Esophagus squamous epithelium (tissue), 5 donors: ENCODE data around the gene PALM3. TPM values are rescaled to one million over a fixed set of nuclear protein-coding genes. Genes with fewer than 3 reads are reported as not detected.

ENCODE experiments used
- DNase-seq: peaks from one replicate; lab custom pipeline; 2025; lab: John Stamatoyannopoulos, UW
- H3K27ac ChIP-seq, 4 donors: fragments of 200-600 bp; sonication (generic); one replicate each; pipeline ENCODE4 v1.5.1; 2016 to 2019; ENCODE audit warnings: mild to moderate bottlenecking in 1 of 4
- H3K27me3 ChIP-seq, 4 donors: fragments of 200-600 bp; sonication (generic); 1 replicate in 3 of 4; 2 replicates in 1 of 4; pipeline versions ENCODE4 v1.5.1 to v1.6.0; 2017 to 2021; ENCODE audit warnings: antibody characterized with exemption in 1 of 4
- H3K36me3 ChIP-seq, 3 donors: fragments of 200-600 bp; sonication (generic); one replicate each; pipeline ENCODE4 v1.5.1; 2016 to 2019
- H3K4me1 ChIP-seq, 3 donors: fragments of 200-600 bp; sonication (generic); one replicate each; pipeline ENCODE4 v1.5.1; 2017 to 2019
- H3K4me3 ChIP-seq, 4 donors: fragments of 200-600 bp; sonication (generic); 1 replicate in 3 of 4; 2 replicates in 1 of 4; pipeline ENCODE4 v1.5.1; 2016 to 2019; ENCODE audit warnings: mild to moderate bottlenecking in 2 of 4, moderate library complexity in 1 of 4
- H3K9me3 ChIP-seq, 3 donors: fragments of 200-600 bp; sonication (generic); one replicate each; pipeline ENCODE4 v1.5.1; 2016 to 2019
- POLR2A ChIP-seq, 4 donors: fragments of 450-650 bp; IDR thresholded peaks; one replicate each; pipeline ENCODE4 v1.6.1; 2017; ENCODE audit warnings: antibody characterized with exemption in 4 of 4, mild to moderate bottlenecking in 4 of 4, moderate library complexity in 3 of 4
- WGBS, 2 donors: methylation state at CpG; one replicate each; pipeline ENCODE4 v1.1.5; 2018; 5-methylcytosine and 5-hydroxymethylcytosine counted together
- intact Hi-C: fragments of 100-400 bp; cut with DNase I; formaldehyde crosslinking; loops from one replicate; pipeline ENCODE4 v1.15.0; 2022
- total RNA-seq, 4 donors: library from RNA; depleted of rRNA; stranded (reverse); fragments of >200 nt; gene quantifications; one replicate each; pipeline ENCODE4 v1.1.0, GENCODE V29; 2016
- TF ChIP-seq, protein P1 (sequence below), 6 experiments: fragments of 450-650 bp in 4 of 6; fragments of 200-600 bp in 2 of 6; sonication (generic) in 2 of 6; IDR thresholded peaks; one replicate each; pipeline ENCODE4 v1.5.1; 2016 to 2019; ENCODE audit warnings: antibody characterized with exemption in 6 of 6, mild to moderate bottlenecking in 4 of 6, moderate library complexity in 4 of 6
- donor health status: DM: yes; HTN: yes; CAD: no.

PALM3 gene
- total RNA-seq, 4 donors from 2014 or later = not detected

DNA sequence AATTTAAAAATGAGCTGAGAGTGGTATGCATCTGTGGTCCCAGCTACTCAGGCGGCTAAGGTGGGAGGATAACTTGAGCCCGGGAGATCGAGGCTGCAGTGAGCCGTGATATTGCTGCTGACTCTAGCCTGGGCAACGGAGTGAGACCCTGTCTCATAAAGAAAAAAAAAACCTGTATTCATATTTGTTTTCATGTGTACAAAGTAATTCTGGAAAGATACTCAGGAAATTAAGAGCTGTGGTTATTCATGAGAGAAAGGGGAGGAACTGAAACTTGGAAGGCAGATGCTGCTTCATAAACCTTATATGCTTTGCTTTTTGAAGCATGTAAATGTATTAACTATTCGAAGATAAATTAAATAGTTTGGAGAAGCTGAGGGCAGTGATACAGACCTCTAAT, 42.8 kb downstream of the PALM3 start:
- no peak for DNase-seq
- Histone ChIP-seq H3K4me1 (peaks cover 0 to 6% (median 0%) of the 10 kb centered on the region in 3 donors), H3K27ac (no peak overlapping the region), H3K27me3 (no peaks in the 10 kb centered on the region), H3K36me3 (no peaks in the 10 kb centered on the region), H3K4me3 (no peak overlapping the region), H3K9me3 (no peaks in the 10 kb centered on the region)
- WGBS, 2 donors = 74 to 81% methylated on average over 6 of the region's 6 CpGs
- TF ChIP-seq, protein P1, sequence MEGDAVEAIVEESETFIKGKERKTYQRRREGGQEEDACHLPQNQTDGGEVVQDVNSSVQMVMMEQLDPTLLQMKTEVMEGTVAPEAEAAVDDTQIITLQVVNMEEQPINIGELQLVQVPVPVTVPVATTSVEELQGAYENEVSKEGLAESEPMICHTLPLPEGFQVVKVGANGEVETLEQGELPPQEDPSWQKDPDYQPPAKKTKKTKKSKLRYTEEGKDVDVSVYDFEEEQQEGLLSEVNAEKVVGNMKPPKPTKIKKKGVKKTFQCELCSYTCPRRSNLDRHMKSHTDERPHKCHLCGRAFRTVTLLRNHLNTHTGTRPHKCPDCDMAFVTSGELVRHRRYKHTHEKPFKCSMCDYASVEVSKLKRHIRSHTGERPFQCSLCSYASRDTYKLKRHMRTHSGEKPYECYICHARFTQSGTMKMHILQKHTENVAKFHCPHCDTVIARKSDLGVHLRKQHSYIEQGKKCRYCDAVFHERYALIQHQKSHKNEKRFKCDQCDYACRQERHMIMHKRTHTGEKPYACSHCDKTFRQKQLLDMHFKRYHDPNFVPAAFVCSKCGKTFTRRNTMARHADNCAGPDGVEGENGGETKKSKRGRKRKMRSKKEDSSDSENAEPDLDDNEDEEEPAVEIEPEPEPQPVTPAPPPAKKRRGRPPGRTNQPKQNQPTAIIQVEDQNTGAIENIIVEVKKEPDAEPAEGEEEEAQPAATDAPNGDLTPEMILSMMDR (IDR thresholded peaks at IDR 0.05) = no peak
- TF ChIP-seq POLR2A (IDR thresholded peaks at IDR 0.05) = no peak
- intact Hi-C loops = no loop called here

- TF ChIP-seq, protein P1 (IDR thresholded peaks at IDR 0.05) = no peak
- no peak for TF ChIP-seq POLR2A (IDR thresholded peaks at IDR 0.05)
- H3K27ac ChIP-seq = no peak overlapping the region
- DNase-seq = no peak
- intact Hi-C loops = no loop called here
- no peaks in the 10 kb centered on the region for H3K36me3 ChIP-seq
- H3K4me3 ChIP-seq = no peak overlapping the region
- H3K4me1 ChIP-seq = peaks cover 0 to 13% (median 0%) of the 10 kb centered on the region in 3 donors
- WGBS, 2 donors = 63 to 65% methylated on average over 8 of the region's 8 CpGs
- no peaks in the 10 kb centered on the region for H3K9me3 ChIP-seq
- H3K27me3 ChIP-seq = no peaks in the 10 kb centered on the region
Measured at GRCh38 chr19:14015524-14016035, 46.3 kb downstream of the PALM3 start.

GRCh38 chr19:14012378-14012915, 49.4 kb downstream of the PALM3 start:
- Histone ChIP-seq H3K4me1 (peaks cover 0 to 23% (median 0%) of the 10 kb centered on the region in 3 donors), H3K27ac (no peak overlapping the region), H3K27me3 (no peaks in the 10 kb centered on the region), H3K4me3 (no peak overlapping the region), H3K9me3 (no peaks in the 10 kb centered on the region), H3K36me3 (no peaks in the 10 kb centered on the region)
- DNase-seq = no peak
- TF ChIP-seq, protein P1 (IDR thresholded peaks at IDR 0.05) = no peak
- no peak for TF ChIP-seq POLR2A (IDR thresholded peaks at IDR 0.05)
- 56% methylated on average over 2 of the region's 2 CpGs for whole genome bisulfite sequencing, 2 donors
- intact Hi-C loops = no loop called here

- Histone ChIP-seq H3K27me3 (no peaks in the 10 kb centered on the region), H3K4me1 (peaks cover 23 to 66% (median 30%) of the 10 kb centered on the region in 3 donors), H3K9me3 (no peaks in the 10 kb centered on the region), H3K36me3 (no peaks in the 10 kb centered on the region), H3K4me3 (peak overlapping the region; percentile 62 to 98 (median 88)), H3K27ac (peak overlapping the region; percentile 94 to 100 (median 98))
- 12 to 16% methylated on average over 15 of the region's 56 CpGs for WGBS, 2 donors
- TF ChIP-seq POLR2A (IDR thresholded peaks at IDR 0.05) = peak in 2 of 4 donors; percentile 40 to 43
- TF ChIP-seq, protein P1 (IDR thresholded peaks at IDR 0.05) = peak in 2 of 6 experiments; percentile 25 to 31
- intact Hi-C loops = loop anchor here (10.0 kb wide), 1 partner anchor 842 kb away; no protein-coding TSS in a partner anchor
- DNase-seq = no peak
Measured at GRCh38 chr19:14006766-14007562, 54.9 kb downstream of the PALM3 start.
